HG03139 (cell line): ENCODE measurements around the gene CCDC57.

Experiments used
- ATAC-seq: cut with Tn5 transposase; IDR thresholded peaks from one replicate; pipeline ENCODE4 v1.9.1; 2021; ENCODE audit not compliant: unreplicated experiment

The CCDC57 gene

DNA sequence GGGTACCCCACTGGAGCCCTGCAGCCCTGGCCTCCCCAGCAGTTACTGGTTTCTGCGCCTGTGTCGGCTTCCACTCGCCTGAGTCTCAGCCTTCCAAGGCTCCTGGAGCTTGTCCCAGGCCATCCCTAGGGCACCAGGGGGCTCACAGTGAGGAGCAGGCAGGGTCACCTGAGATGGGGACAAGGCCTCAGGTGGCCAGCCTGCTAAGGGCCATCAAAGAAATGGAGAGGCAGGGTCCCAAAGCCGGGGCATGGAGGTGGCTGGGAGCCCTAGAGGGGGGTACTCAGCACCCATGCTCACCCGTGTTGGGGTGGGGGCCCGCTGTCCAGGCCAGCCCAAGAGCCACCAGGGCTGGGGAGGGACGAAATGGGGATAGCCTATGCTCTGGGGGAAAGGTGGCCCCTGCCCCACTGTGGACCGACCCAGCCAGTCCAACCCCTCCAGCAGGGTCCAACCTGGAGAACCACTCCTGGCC lies 115.9 kb downstream of the CCDC57 start:
- no peak for ATAC-seq

DNA sequence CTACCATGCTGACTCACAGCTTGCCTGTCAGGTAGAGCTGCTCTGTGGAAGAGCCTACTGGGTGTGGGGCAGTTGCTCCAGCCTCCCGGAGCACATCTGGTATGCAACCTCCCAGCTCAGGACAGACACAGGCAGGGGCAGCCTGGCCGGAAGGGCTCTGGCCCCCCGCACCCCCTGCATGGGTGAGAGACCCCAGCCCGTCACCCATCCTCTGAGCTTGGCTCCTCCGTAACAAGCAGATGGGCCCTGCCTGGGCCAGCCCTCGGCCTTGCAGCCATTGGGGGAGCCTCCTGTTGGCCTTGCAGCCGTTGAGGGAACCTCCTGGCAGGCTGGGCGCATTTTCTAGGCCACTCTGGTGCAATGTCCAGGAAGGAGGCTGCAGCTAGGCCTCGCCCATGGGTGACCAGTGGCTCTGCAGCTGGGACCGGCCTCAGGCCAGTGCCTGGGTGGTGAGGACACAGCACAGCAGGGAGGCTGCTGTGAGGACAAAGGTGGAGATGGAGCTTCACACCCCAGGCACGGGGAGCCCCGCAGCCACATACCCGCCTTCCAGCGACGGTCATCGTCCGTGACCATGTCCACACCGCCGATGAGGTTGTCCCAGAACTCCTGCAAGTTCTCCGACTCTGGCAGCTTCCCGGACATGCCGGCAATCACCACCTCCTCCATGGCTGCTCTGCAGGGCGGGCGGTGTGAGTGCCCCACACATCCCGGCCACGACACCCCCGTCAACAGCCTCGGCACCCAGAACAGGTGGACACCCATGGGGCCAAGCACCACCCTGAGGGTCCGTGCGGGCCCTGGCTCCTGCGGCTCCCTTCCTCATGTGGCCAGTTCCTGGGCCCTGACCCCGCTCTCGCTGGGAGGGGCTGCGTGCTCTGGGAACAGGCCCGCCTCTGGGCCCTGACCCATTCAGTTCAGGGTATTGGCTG lies 116.6 kb downstream of the CCDC57 start:
- no peak for ATAC-seq

DNA sequence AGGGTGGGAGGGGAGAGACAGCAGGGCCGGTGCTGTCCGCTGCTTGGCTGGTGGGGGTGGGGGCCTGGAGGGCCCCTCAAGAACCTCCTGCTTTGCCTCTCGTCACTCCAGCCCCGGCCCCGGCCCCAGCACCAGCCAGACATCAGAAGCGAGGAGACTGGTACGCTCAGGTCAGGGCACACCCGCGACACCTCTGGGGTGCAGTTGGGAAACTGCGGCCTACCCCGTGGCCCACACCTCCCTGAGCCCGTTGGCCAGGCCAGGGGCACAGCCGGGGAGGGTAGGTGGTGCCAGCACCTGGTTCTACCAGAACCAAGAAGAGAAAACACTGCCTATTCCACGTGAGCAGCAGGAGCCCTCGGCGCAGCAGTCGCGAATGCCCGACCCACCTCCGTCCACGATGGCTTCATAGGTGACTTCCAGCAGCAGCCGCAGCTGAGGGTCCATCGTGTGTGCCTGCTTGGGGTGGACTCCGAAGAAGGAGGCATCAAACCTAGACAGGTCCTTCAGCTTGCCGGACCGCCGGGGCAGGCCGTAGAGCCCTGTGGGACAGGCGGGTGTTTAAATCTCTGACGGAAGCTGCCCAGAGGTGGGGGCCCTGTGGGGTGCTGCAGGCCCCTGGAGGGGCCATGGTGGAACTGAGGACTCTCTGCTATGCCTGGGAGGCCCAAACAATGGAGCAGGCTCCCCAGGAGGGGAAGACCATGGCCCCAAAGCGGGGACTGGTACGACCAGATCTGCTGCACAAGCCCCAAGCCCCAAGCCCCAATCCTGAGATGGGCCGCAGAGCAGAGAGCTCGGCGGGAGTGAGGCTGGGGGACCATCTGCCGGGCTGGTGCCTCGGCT lies 117.5 kb downstream of the CCDC57 start:
- no peak for ATAC-seq

DNA sequence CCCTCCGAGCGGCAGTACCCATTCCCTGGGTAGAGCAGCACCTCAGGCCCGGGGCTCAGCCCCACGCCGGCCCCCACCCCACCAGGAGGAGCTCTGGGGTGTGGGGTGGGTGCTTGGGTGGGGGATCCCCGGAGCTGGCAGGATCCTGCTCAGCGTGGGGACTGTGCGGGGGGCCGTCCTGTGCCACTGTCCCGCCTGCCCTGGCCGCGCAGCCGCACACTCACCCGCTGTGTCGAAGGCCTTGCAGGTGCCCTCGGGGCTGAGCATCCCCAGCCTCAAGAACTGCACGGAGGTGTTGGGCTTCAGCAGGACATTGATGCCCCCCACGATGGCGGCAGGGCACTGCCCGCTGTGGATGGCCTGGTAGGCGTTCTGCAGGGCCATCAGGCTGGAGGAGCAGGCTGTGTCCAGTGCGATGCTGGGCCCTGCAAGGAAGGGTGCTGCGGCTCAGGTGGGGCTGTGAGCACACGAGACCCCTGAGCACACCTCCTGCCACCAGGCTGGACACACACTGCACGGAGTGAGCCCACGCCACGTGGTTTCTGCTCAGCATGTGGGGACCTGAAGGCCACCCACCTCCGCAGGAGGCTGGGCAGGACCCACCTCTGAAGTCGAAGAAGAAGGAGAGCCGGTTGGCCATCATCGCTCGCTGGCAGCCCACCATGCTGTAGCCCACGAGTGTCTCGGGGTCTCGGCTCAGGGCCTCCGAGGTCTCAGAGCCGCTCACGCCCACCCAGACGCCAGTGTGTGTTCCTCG lies 119.5 kb downstream of the CCDC57 start:
- ATAC-seq = no peak

DNA sequence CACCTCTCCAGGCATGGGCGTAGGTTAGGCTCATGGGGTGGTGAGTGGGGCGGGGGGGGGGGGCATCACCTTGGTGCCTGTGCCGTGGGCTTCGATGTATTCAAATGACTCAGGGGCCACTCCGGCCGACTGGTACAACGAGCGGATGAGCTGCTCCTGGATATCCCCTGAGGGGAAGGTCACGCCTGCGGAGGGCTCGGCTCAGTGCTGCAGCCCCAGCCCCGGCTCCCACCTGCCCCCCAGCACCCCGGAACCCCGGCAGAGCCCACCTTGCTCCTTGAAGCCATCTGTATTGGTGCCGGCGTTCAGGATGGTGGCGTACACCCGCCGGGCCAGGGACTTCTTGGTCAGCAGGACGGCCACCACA lies 120.0 kb downstream of the CCDC57 start:
- no peak for ATAC-seq

DNA sequence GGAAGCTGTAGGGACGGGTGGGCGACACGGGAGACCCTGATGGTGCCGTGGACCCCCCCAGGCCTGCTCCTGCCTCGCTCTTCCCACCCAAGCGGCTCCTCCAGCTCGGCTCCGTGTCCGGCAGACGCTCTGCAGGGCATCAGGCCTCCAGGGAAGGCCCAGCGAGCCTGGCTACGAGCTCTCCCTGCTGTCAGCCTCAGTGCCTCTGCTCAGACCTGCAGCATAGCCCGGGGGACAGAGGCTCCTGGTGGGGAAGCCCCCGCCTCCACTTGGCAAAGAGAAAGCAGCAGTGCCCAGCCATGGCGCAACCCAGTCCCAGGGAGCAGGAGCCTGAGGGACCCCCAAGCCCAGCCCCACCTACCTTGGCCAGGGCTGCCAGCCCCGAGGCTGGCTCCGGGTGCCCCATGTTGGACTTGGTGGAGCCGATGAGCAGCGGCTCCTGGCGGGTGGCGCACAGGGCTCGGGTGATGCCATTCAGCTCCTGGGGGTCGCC lies 120.5 kb downstream of the CCDC57 start:
- no peak for ATAC-seq

DNA sequence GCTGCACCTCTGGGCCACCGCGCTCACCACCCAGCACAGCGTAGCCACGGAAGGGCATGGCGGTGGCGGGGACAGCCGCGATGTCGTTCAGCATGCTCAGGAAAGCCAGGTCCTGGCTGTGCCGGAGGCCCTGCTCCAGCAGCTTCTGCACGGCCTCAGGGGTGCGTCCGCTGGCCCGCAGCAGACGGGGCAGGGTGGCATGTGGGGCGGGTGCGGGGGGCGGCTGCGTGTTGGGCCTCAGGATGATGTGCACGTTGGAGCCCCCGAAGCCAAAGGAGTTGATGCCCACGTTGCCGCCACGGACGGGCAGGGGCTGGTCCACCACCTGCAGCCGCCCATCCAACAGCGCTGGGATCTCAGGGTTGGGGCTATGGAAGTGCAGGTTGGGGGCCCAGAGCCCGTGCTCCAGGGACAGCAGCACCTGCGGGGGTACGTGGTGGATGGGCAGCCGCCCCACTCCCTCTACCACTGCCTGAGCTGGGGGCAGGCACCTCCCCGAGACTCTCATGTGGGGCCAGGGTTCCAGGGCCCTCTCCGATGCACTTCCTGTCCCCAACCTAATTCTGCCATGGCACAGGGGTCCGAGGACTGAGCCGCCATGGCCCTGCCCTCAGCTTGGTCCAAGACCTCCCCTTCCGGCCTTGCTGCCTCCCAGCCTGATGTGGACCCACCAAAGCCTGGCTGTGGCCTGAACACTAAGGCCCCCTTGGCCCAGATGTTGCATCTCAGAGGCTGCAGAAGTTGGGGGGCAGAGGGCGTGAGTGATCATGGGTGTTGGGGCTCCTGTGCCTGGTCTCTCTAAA lies 121.2 kb downstream of the CCDC57 start:
- ATAC-seq = no peak

DNA sequence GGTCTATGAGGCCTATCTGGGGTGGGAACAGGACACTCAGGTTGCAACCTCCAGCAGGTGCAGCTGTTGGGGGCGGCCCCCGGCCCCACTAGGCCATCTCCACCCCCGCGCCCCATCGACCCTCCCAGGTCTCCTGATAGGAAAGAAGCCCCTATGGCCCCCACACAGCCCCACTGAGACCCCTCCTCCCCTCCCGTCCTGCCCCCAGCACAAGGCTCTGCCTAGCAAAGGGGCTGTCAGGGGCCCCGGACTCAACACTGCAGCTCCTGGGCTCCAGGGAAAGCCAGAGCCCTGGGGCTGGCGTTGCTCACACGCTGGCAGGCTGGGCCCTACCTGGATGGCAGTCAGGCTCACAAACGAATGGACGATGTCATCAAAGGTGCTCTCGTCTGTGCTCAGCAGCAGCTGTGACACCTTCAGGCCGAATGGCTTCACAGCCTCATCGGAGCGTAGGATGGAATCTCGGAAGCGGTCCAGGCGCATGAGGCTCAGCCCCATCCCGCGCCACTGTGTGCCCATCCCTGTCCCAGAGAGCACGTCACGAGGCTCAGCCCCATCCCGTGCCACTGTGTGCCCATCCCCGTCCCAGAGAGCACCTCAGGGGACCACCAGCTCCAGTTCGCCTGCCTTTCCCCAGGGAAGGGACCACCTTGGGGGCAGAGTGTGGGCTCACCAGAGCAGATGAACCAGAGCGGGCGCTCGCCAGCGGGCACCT lies 121.9 kb downstream of the CCDC57 start:
- no peak for ATAC-seq

DNA sequence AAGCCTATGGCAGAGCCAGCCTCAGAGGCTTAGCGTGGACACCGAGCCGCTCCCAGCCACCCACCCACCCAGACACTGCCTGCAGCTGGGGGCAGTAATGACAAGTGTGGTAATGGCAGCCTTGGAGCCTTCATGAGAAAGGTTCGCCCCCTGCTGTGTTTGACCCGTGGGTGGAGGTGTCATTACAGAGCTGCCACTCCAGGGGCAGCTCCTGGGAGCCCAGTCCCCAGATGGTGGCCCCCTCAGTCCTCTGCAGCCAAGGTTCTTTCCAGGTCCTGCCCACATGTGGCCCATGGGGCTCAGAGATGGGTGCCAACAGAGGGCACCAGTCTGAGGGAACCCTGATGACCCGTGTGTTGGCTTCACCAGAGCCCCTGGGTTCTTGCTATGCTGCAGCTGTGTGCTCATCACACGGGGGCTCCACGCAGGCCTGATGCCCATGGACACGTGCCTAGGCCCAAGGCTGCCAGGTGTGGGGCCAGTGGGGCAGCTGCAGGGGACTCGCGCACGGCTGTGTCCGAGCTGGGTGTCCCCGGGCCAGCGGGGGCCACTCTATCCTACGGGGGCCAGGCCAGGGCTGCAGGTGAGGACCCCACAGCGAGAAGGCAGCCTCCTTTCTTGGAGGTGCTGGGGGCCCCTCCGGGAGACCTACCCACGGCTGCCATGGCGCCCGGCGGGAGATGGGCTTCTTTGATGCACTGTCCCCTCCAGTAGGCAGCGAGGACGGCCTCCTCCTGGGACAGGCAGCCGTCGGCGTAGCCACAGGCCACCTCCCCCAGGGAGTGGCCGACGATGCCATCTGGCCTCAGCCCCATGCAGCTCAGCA lies 122.7 kb downstream of the CCDC57 start:
- no peak for ATAC-seq

DNA sequence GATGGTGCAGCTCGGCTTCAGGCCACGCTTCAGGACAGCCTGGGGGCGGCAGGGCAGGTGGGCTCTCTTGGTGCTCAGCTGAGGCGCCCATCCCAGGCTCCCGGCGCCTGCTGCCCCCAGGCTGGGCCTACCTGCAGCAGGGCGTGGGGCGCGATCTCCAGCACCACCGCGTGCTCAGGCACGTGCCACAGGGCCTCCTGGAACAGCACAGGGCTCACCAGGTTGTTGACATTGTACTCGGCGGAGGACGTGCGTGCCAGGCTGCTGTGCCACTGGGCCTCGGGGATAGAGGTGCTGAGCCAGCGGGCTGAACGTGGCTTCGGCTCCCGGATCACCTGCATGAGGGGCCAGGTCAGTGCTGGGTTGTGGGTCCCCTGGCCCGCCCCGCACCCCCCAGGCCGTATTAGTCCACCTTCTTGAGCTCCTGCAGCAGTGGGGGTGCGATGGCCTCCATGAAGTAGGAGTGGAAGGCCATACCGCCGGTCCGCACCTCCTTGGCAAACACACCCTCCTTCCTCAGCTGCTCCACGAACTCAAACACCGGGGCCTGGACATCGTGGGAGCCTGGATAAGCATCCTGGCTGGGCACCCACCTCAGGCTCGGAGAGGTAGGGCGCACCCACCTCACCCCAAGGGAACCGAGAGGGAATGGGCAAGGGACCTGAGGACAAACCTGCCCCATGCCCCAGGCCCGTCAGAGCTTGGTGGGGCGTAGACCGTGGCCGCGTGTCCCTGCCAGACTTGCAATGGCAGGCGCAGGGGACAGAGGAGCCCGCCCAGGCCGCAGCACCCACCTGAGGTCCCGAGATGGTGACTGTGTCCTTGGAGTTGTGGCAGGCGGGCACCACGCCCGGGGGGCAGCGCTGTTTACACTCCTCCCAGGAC lies 123.6 kb downstream of the CCDC57 start:
- no peak for ATAC-seq

DNA sequence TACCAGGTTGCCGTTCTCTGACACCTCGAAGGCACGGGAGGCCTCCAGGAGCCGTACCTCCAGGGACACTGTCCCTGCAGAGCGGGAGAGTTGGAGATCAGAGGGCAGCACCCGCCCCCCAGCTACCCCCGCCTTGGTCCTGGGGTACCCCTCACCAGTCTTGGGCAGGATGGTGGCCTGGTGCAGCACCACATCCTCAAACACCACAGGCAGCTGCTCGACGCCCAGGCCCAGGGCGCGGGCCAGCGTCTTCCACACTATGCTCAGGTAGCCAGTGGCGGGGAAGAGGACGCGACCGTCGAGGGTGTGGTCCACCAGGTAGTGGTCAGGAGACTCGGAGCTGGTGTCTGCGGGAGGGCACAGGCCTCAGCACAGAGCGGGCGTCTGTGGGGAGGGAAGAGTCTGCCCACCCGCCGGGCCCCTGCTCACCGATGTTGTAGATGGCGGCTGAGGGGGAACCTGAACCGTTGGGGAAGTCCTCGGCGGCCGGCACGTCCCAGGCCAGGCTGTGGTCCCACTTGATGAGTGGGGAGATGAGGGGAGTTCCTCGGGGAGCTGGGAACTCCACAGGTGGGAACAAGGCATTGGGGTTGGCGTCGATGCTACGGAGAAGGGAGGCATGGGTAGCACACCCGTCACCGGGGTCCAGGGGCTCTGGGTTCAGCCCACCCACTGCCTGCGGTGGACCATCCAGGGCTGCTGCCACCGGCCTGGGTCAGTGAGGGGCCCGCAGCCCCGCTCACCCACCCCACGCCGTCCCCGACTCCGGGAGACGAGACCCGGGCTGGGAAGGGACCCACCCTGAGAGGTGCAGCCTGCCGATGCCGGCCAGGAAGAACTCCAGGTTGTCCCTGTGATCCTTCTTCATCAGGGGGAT lies 124.4 kb downstream of the CCDC57 start:
- ATAC-seq = no peak

DNA sequence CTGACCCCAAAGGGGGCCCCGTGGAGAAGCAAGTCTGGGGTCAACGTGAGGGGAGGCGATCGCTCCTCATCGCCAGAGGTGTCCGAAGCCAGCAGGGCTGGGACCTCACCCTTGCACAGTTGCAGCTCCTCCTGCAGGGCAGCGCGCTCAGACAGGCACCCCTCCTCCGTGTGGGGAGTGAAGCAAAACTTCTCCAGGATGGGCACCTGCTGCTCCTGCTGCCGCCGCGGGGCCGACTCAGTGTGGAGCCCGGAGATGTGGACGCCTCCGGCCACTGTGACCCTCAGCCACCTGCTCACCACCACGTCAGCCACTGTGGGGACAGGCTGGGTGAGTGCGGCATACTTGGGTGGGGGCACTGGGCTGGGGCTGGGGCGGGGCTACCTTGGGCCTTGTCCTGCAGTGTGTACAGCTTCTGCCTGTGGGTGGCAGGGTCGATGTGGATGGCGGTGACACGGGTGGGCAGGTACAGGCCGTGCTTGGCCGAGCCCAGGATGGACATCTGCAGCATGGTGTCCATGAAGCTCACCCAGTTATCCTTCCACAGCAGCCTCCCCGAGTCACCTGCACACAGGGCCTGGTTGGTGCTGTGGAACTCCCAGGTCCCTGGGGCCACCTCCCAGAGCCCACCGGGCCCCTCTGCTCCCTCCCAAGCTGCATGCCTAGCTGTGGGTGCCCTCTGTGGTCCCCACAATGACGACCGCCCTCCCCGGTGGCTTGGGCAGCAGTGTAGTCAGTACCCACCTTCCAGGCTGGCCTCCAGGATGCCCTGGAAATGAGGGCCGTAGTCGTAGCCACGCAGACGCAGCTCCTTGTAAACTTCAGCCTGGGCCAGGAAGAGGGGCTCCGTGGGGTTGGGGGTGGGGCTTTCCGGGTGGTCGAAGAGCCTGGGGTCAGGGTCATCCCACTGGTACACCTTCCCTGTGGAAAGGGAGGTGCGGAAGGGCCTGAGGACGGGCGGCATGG lies 125.4 kb downstream of the CCDC57 start:
- no peak for ATAC-seq

DNA sequence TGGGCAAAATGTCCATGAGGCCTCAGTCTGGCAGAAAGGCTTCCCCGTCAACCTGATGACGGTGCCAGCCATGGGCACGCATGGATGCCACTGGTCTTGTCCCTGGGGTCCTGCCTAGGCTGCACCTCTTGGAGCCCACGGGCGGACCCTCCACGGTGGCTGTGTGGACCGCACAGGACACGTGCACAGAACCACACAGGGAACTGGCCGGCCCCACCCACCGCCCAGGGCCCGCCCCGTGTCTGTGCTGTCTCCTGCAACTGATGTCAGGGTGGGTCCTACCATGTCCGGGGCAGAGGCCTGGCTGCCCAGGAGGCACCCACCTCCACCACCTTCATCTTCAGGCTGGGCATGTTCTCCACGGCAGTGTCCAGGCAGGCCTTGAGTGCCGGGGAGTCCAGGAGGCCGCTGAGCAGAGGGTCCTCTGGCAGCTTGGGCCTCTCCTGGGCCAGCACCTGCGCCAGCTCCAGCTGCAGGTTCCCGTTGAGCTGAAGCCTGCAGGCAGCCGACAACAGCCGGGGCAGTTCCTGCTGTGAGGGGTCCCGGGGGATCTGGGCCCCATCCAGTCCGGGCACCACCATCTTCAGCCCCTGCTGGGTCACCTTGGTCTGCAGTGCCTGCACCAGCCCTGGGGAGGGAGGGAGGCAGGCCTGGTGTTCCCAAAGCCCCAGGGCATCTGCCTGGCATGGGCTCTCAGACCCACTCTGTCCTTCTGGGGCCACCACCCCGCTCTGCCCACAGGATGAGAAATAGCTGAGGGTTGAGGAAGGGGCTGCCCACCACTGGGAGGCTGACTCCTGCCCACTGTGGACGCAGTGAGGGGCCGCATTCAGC lies 126.5 kb downstream of the CCDC57 start:
- ATAC-seq = no peak

DNA sequence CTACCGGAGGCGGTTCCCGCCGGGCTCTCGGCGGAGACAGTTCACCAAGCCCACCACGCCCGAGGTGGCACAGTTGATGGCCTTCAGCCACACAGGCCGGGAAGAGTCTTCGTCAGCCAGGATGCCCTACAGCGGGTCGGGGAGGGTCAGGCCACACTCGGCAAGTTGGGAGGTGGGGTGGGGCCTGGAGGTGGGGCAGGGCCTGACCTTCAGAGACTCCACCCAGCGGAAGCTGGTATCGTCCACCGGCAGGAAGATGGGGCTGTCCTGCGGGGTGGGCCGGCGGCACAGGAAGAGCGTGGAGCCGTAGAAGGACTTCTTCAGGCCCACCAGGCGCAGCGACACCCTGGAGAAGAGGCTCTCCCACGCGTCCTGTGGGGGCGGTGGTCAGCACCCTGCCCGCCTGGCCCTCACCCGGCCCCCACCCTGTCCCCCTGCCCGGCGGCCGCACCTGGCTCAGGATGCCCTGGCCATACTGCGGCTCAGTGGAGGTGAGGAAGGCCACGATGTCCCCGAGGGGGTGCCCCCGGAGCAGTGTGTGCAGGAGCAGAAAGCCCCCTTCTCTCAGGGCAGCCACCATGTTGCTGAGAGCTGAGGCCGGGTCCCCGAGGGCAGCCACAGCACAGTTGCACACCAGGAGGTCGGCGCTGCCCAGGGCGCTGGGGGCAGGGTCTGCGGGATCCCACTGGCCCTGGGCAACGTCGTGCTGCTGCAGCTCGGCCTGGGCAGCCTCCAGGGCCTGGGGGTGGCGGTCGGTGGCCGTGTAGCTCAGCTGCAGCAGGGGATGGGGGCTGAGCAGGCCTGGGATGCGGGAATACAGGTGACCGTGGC lies 127.4 kb downstream of the CCDC57 start:
- ATAC-seq = no peak
